Measurements from ENCODE around the gene CHST7.

CHST7 gene

GRCh38 chrX:46597771-46598170 lies 24.2 kb downstream of the CHST7 start:
- WGBS (ENCODE audit: extremely low coverage, insufficient coverage, insufficient read length): no CpG with 5 or more reads among the region's 6 CpGs
- Histone ChIP-seq H3K4me3 (ENCODE audit: low read depth, low read length) (no peak overlapping the region), H4K8ac (ENCODE audit: low read depth, low read length) (no peak overlapping the region), H3K23ac (ENCODE audit: low read length) (no peak overlapping the region), H3K9ac (ENCODE audit: low read length) (no peak overlapping the region), H4K12ac (ENCODE audit: low read depth, low read length) (no peak overlapping the region), H3K79me2 (ENCODE audit: control insufficient read depth, insufficient read depth, low read length, poor library complexity) (no peaks in the 10 kb centered on the region), H2BK12ac (ENCODE audit: low read length) (no peak overlapping the region), H3K4ac (ENCODE audit: low read depth, low read length) (no peak overlapping the region), H3K14ac (ENCODE audit: low read length) (no peak overlapping the region), H3K4me2 (ENCODE audit: low read length) (no peak overlapping the region), H3K27me3 (ENCODE audit: insufficient read depth, low read length) (no peaks in the 10 kb centered on the region), H2BK5ac (ENCODE audit: low read depth, low read length, poor library complexity) (no peak overlapping the region), H2BK120ac (ENCODE audit: insufficient read depth, low read length, poor library complexity) (no peak overlapping the region), H3K4me1 (ENCODE audit: control insufficient read depth in 1 of 2, insufficient read depth in 2 of 2, low read length in 2 of 2) (no peaks in the 10 kb centered on the region), H3K18ac (ENCODE audit: low read length) (no peak overlapping the region), H2AK5ac (ENCODE audit: low read length) (no peak overlapping the region), H3K36me3 (ENCODE audit: control insufficient read depth in 1 of 2, insufficient read depth in 2 of 2, low read length in 2 of 2) (no peaks in the 10 kb centered on the region), H3K9me3 (ENCODE audit: insufficient read depth, low read depth, low read length) (no peaks in the 10 kb centered on the region), H3K79me1 (ENCODE audit: low read length) (no peaks in the 10 kb centered on the region), H3K27ac (ENCODE audit: low read depth, low read length) (no peak overlapping the region), H4K91ac (ENCODE audit: low read depth, low read length) (no peak overlapping the region), H2AFZ (ENCODE audit: insufficient read depth, low read length, poor library complexity) (no peak overlapping the region)
- no peak for DNase-seq

- Histone ChIP-seq H3K9ac (ENCODE audit: low read length) (no peak overlapping the region), H2BK5ac (ENCODE audit: low read depth, low read length, poor library complexity) (no peak overlapping the region), H4K91ac (ENCODE audit: low read depth, low read length) (no peak overlapping the region), H3K9me3 (ENCODE audit: insufficient read depth, low read depth, low read length) (no peaks in the 10 kb centered on the region), H3K14ac (ENCODE audit: low read length) (no peak overlapping the region), H3K4me3 (ENCODE audit: low read depth, low read length) (no peak overlapping the region), H3K4me1 (ENCODE audit: control insufficient read depth in 1 of 2, insufficient read depth in 2 of 2, low read length in 2 of 2) (no peaks in the 10 kb centered on the region), H3K18ac (ENCODE audit: low read length) (no peak overlapping the region), H3K27me3 (ENCODE audit: insufficient read depth, low read length) (no peaks in the 10 kb centered on the region), H3K4ac (ENCODE audit: low read depth, low read length) (no peak overlapping the region), H3K79me1 (ENCODE audit: low read length) (no peaks in the 10 kb centered on the region), H2AFZ (ENCODE audit: insufficient read depth, low read length, poor library complexity) (no peak overlapping the region), H4K8ac (ENCODE audit: low read depth, low read length) (no peak overlapping the region), H4K12ac (ENCODE audit: low read depth, low read length) (no peak overlapping the region), H3K23ac (ENCODE audit: low read length) (no peak overlapping the region), H3K36me3 (ENCODE audit: control insufficient read depth in 1 of 2, insufficient read depth in 2 of 2, low read length in 2 of 2) (no peaks in the 10 kb centered on the region), H3K4me2 (ENCODE audit: low read length) (no peak overlapping the region), H2BK120ac (ENCODE audit: insufficient read depth, low read length, poor library complexity) (no peak overlapping the region), H3K27ac (ENCODE audit: low read depth, low read length) (no peak overlapping the region), H3K79me2 (ENCODE audit: control insufficient read depth, insufficient read depth, low read length, poor library complexity) (no peaks in the 10 kb centered on the region), H2BK12ac (ENCODE audit: low read length) (no peak overlapping the region), H2AK5ac (ENCODE audit: low read length) (no peak overlapping the region)
- DNase-seq: no peak
- WGBS (ENCODE audit: extremely low coverage, insufficient coverage, insufficient read length): no CpG with 5 or more reads among the region's 1 CpG
Observed at GRCh38 chrX:46599051-46599560, 25.5 kb downstream of the CHST7 start.

- WGBS (ENCODE audit: extremely low coverage, insufficient coverage, insufficient read length): no CpG with 5 or more reads among the region's 6 CpGs
- Histone ChIP-seq H4K12ac (ENCODE audit: low read depth, low read length) (no peak overlapping the region), H3K36me3 (ENCODE audit: control insufficient read depth in 1 of 2, insufficient read depth in 2 of 2, low read length in 2 of 2) (no peaks in the 10 kb centered on the region)
Observed at GRCh38 chrX:46601283-46601682, 27.7 kb downstream of the CHST7 start.

GRCh38 chrX:46602468-46603102 lies 29.0 kb downstream of the CHST7 start:
- no peak overlapping the region for H4K8ac ChIP-seq (ENCODE audit: low read depth, low read length)
- no peak overlapping the region for H2BK5ac ChIP-seq (ENCODE audit: low read depth, low read length, poor library complexity)
- no peaks in the 10 kb centered on the region for H3K79me2 ChIP-seq (ENCODE audit: control insufficient read depth, insufficient read depth, low read length, poor library complexity)
- H3K27me3 ChIP-seq (ENCODE audit: insufficient read depth, low read length): no peaks in the 10 kb centered on the region
- no peak overlapping the region for H4K12ac ChIP-seq (ENCODE audit: low read depth, low read length)
- no peaks in the 10 kb centered on the region for H3K9me3 ChIP-seq (ENCODE audit: insufficient read depth, low read depth, low read length)
- H3K18ac ChIP-seq (ENCODE audit: low read length): no peak overlapping the region
- no peak overlapping the region for H2AFZ ChIP-seq (ENCODE audit: insufficient read depth, low read length, poor library complexity)
- no peak overlapping the region for H3K27ac ChIP-seq (ENCODE audit: low read depth, low read length)
- H3K36me3 ChIP-seq (ENCODE audit: control insufficient read depth in 1 of 2, insufficient read depth in 2 of 2, low read length in 2 of 2): no peaks in the 10 kb centered on the region
- no peaks in the 10 kb centered on the region for H3K4me1 ChIP-seq (ENCODE audit: control insufficient read depth in 1 of 2, insufficient read depth in 2 of 2, low read length in 2 of 2)
- H3K4ac ChIP-seq (ENCODE audit: low read depth, low read length): no peak overlapping the region
- no peak overlapping the region for H3K23ac ChIP-seq (ENCODE audit: low read length)
- H3K9ac ChIP-seq (ENCODE audit: low read length): no peak overlapping the region
- no peak for DNase-seq
- no CpG with 5 or more reads among the region's 6 CpGs for WGBS (ENCODE audit: extremely low coverage, insufficient coverage, insufficient read length)
- no peak overlapping the region for H2BK12ac ChIP-seq (ENCODE audit: low read length)
- H2BK120ac ChIP-seq (ENCODE audit: insufficient read depth, low read length, poor library complexity): no peak overlapping the region
- no peak overlapping the region for H3K4me3 ChIP-seq (ENCODE audit: low read depth, low read length)
- H2AK5ac ChIP-seq (ENCODE audit: low read length): no peak overlapping the region
- H3K79me1 ChIP-seq (ENCODE audit: low read length): no peaks in the 10 kb centered on the region
- H4K91ac ChIP-seq (ENCODE audit: low read depth, low read length): no peak overlapping the region
- no peak overlapping the region for H3K4me2 ChIP-seq (ENCODE audit: low read length)
- no peak overlapping the region for H3K14ac ChIP-seq (ENCODE audit: low read length)

More at GRCh38 chrX:46601283-46601682, 27.7 kb downstream of the CHST7 start:
- no peak overlapping the region for H2BK5ac ChIP-seq (ENCODE audit: low read depth, low read length, poor library complexity)
- DNase-seq: no peak
- H2BK120ac ChIP-seq (ENCODE audit: insufficient read depth, low read length, poor library complexity): no peak overlapping the region
- H3K4me2 ChIP-seq (ENCODE audit: low read length): no peak overlapping the region
- H3K79me1 ChIP-seq (ENCODE audit: low read length): no peaks in the 10 kb centered on the region
- H3K79me2 ChIP-seq (ENCODE audit: control insufficient read depth, insufficient read depth, low read length, poor library complexity): no peaks in the 10 kb centered on the region
- no peak overlapping the region for H3K4ac ChIP-seq (ENCODE audit: low read depth, low read length)
- H2BK12ac ChIP-seq (ENCODE audit: low read length): no peak overlapping the region
- no peak overlapping the region for H3K23ac ChIP-seq (ENCODE audit: low read length)
- no peak overlapping the region for H3K4me3 ChIP-seq (ENCODE audit: low read depth, low read length)
- no peak overlapping the region for H3K27ac ChIP-seq (ENCODE audit: low read depth, low read length)
- H3K14ac ChIP-seq (ENCODE audit: low read length): no peak overlapping the region
- no peak overlapping the region for H3K9ac ChIP-seq (ENCODE audit: low read length)
- H2AFZ ChIP-seq (ENCODE audit: insufficient read depth, low read length, poor library complexity): no peak overlapping the region
- H3K4me1 ChIP-seq (ENCODE audit: control insufficient read depth in 1 of 2, insufficient read depth in 2 of 2, low read length in 2 of 2): no peaks in the 10 kb centered on the region
- H3K9me3 ChIP-seq (ENCODE audit: insufficient read depth, low read depth, low read length): no peaks in the 10 kb centered on the region
- no peak overlapping the region for H2AK5ac ChIP-seq (ENCODE audit: low read length)
- no peak overlapping the region for H3K18ac ChIP-seq (ENCODE audit: low read length)
- H4K91ac ChIP-seq (ENCODE audit: low read depth, low read length): no peak overlapping the region
- no peak overlapping the region for H4K8ac ChIP-seq (ENCODE audit: low read depth, low read length)
- H3K27me3 ChIP-seq (ENCODE audit: insufficient read depth, low read length): no peaks in the 10 kb centered on the region

Measured in trophoblast cell (in vitro differentiated cells and primary cell).